Fibroblast of pulmonary artery (primary cell): ENCODE results near the gene SLC18B1.
A peak's percentile ranks its signal among the peaks of the same experiment; 100 is the strongest.

ENCODE experiments used
- DNase-seq: peaks from one replicate; pipeline ENCODE4 v3.0.0-alpha.2; 2010; ENCODE audit warnings: low read depth
- H3K4me3 ChIP-seq: replicated peaks from 2 replicates; pipeline ENCODE4 v1.5.1; 2011; ENCODE audit warnings: low read depth, mild to moderate bottlenecking, control low read depth, low read length, moderate library complexity
- CTCF ChIP-seq: IDR thresholded peaks from 2 replicates; pipeline ENCODE4 v1.5.1; 2011; ENCODE audit warnings: mild to moderate bottlenecking, control low read depth, low read length, inconsistent platforms; ENCODE audit errors: missing control alignments

The SLC18B1 gene

DNA sequence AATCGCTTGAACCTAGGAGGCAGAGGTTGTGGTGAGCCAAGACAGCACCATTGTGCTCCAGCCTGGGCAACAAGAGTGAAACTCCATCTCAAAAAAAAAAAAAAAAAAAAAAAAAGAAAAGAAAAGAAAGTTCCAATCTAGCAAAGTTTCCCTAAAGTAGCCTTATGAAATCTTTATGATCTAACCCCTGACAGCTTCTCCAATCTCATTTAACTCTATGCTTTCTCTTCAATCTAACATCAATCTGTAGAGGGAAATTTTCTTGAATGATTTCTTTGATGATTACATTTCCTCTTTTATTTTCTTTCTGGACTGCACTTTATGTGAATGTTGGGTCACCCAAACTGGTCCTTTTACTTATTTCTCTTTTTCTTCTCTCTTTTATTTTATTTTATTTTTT lies 2.2 kb upstream of the SLC18B1 start:
- H3K4me3 ChIP-seq, result no peak overlapping the region
- TF ChIP-seq CTCF, result no peak
- no peak for DNase-seq

- peak; percentile 90 for TF ChIP-seq CTCF
- peak overlapping the region; percentile 78 for H3K4me3 ChIP-seq
- DNase-seq, result peak; percentile 72
Measured at GRCh38 chr6:132798869-132799538, 567 bp upstream of the SLC18B1 start.

DNA sequence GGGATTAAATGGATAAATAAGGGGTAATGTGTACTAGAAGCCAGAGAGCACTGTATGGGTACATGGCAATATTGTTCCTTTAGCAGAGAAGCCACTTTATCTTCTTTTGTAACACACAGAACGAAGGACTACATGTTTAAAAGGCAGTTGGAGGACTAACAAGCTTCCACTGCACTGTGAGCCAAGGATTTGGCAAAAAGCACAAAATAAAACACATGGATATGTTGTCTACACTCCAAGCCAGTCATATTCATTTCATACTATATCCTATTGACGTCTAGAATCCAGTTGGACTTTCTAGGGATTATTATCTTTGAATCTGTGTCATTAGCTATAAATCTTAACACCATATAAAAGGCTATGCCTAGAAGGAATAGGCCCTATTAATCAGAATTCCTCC lies 3.0 kb downstream of the SLC18B1 start:
- DNase-seq, result no peak
- no peak for TF ChIP-seq CTCF
- no peak overlapping the region for H3K4me3 ChIP-seq

- no peak for TF ChIP-seq CTCF
- DNase-seq, result no peak
- no peak overlapping the region for H3K4me3 ChIP-seq
Measured at GRCh38 chr6:132792510-132792909, 5.9 kb downstream of the SLC18B1 start.

GRCh38 chr6:132790450-132790849 lies 8.0 kb downstream of the SLC18B1 start:
- DNase-seq, result peak; percentile 35
- no peak for TF ChIP-seq CTCF
- H3K4me3 ChIP-seq, result no peak overlapping the region

DNA sequence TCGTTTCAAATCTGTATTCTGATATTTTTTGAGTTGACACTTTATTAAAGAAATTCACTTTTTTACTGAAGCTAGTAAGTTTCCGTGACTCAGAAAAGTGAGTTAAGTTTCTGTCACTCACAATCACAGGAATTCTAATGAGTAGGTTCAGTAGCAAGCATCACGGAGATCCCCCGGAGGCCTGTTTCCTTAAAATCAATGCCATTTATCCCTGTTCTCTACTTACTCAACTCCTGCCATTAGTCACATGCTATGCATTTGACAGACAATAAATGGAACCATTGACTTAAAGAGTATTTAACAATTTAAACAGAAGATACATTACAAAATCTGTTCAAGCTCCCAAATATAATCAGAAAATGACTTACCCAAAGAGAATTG lies 9.1 kb downstream of the SLC18B1 start:
- no peak for DNase-seq
- no peak for TF ChIP-seq CTCF
- H3K4me3 ChIP-seq, result no peak overlapping the region
